Right atrium auricular region (tissue), 2 donors: Measurements from ENCODE around the gene RHBDD1. TPM values are rescaled to one million over a fixed set of nuclear protein-coding genes. Genes with fewer than 3 reads are reported as not detected.

Experiments used
- DNase-seq: peaks from one replicate; pipeline ENCODE4 v3.0.0-alpha.2; 2019; ENCODE audit warnings: low spot score
- H3K27ac ChIP-seq, 2 donors: fragments of 200-600 bp; sonication (generic); 1 replicate in 1 of 2; 2 replicates in 1 of 2; pipeline ENCODE4 v1.5.1; 2016 to 2019
- H3K27me3 ChIP-seq, 2 donors: fragments of 200-600 bp; sonication (generic); one replicate each; pipeline versions ENCODE4 v1.5.1 to v1.6.0; 2017 to 2019
- H3K36me3 ChIP-seq: fragments of 200-600 bp; sonication (generic); one replicate; pipeline ENCODE4 v1.5.1; 2016
- H3K4me1 ChIP-seq, 2 donors: fragments of 200-600 bp; sonication (generic); one replicate each; pipeline versions ENCODE4 v1.5.1 to v1.6.0; 2017 to 2019
- H3K4me3 ChIP-seq, 2 donors: fragments of 200-600 bp; sonication (generic); 1 replicate in 1 of 2; 2 replicates in 1 of 2; pipeline ENCODE4 v1.5.1; 2017 to 2019; ENCODE audit warnings: mild to moderate bottlenecking in 1 of 2, moderate library complexity in 1 of 2
- H3K9me3 ChIP-seq, 2 donors: fragments of 200-600 bp; sonication (generic); one replicate each; pipeline ENCODE4 v1.5.1; 2019
- CTCF ChIP-seq, 2 donors: fragments of 200-600 bp; sonication (generic); IDR thresholded peaks; one replicate each; pipeline ENCODE4 v1.5.1; 2019; ENCODE audit warnings: antibody characterized with exemption in 2 of 2
- total RNA-seq, 2 donors: library from RNA; depleted of rRNA; stranded (reverse); fragments of >200 nt; gene quantifications; one replicate each; pipeline ENCODE4 v1.1.0, GENCODE V29; 2016

The RHBDD1 gene
- total RNA-seq, 2 donors from 2014 or later, result 12.3 to 16.1 TPM

- DNase-seq, result no peak
- TF ChIP-seq CTCF (IDR thresholded peaks at IDR 0.05), result no peak
- no peaks in the 10 kb centered on the region for H3K36me3 ChIP-seq
- H3K4me3 ChIP-seq, result no peak overlapping the region
- peaks cover 0 to 21% of the 10 kb centered on the region in 2 donors for H3K4me1 ChIP-seq
- no peak overlapping the region for H3K27ac ChIP-seq
- no peaks in the 10 kb centered on the region for H3K27me3 ChIP-seq
- no peaks in the 10 kb centered on the region for H3K9me3 ChIP-seq
Observed at GRCh38 chr2:226895579-226895978, 59.7 kb downstream of the RHBDD1 start.

- no peak for TF ChIP-seq CTCF (IDR thresholded peaks at IDR 0.05)
- no peak for DNase-seq
- Histone ChIP-seq H3K27me3 (no peaks in the 10 kb centered on the region), H3K9me3 (no peaks in the 10 kb centered on the region), H3K4me1 (peaks cover 0 to 10% of the 10 kb centered on the region in 2 donors), H3K27ac (no peak overlapping the region), H3K4me3 (no peak overlapping the region), H3K36me3 (no peaks in the 10 kb centered on the region)
Observed at GRCh38 chr2:226898121-226898520, 62.3 kb downstream of the RHBDD1 start.

- no peaks in the 10 kb centered on the region for H3K27me3 ChIP-seq
- H3K4me3 ChIP-seq, result no peak overlapping the region
- H3K27ac ChIP-seq, result no peak overlapping the region
- H3K4me1 ChIP-seq, result peaks cover 0 to 10% of the 10 kb centered on the region in 2 donors
- no peak for DNase-seq
- H3K36me3 ChIP-seq, result no peaks in the 10 kb centered on the region
- TF ChIP-seq CTCF (IDR thresholded peaks at IDR 0.05), result no peak
- no peaks in the 10 kb centered on the region for H3K9me3 ChIP-seq
Observed at GRCh38 chr2:226898897-226899296, 63.0 kb downstream of the RHBDD1 start.

- no peak overlapping the region for H3K27ac ChIP-seq
- H3K9me3 ChIP-seq, result no peaks in the 10 kb centered on the region
- DNase-seq, result no peak
- no peak overlapping the region for H3K4me3 ChIP-seq
- H3K36me3 ChIP-seq, result no peaks in the 10 kb centered on the region
- TF ChIP-seq CTCF (IDR thresholded peaks at IDR 0.05), result no peak
- no peaks in the 10 kb centered on the region for H3K4me1 ChIP-seq
- H3K27me3 ChIP-seq, result no peaks in the 10 kb centered on the region
Observed at GRCh38 chr2:226902041-226902966, 66.5 kb downstream of the RHBDD1 start.

- no peak overlapping the region for H3K27ac ChIP-seq
- H3K36me3 ChIP-seq, result no peaks in the 10 kb centered on the region
- H3K4me3 ChIP-seq, result no peak overlapping the region
- no peaks in the 10 kb centered on the region for H3K9me3 ChIP-seq
- DNase-seq, result no peak
- no peak for TF ChIP-seq CTCF (IDR thresholded peaks at IDR 0.05)
- no peaks in the 10 kb centered on the region for H3K4me1 ChIP-seq
- H3K27me3 ChIP-seq, result no peaks in the 10 kb centered on the region
Observed at GRCh38 chr2:226903179-226903578, 67.3 kb downstream of the RHBDD1 start.
